K562 (cell line): ENCODE data around the gene PODXL2. TPM values are rescaled to one million over a fixed set of nuclear protein-coding genes. Genes with fewer than 3 reads are reported as not detected.

ENCODE experiments used
- ATAC-seq: fragments of 200-7000 bp; cut with Tn5 transposase; 3 replicates; pipeline ENCODE4 v1.9.1; 2020; ENCODE audit warnings: moderate library complexity
- BruUV-seq: library from RNA; stranded (reverse); fragments of 400-500 nt; replicated peaks from 2 replicates; lab custom pipeline; 2021; lab: Mats Ljungman, UMichigan
- CTCF ChIA-PET: fragments of 300-600 bp; formaldehyde crosslinking; extraction: SDS; loops from one replicate; lab custom pipeline; 2021; ENCODE audit warnings: low intra/inter-chr PET ratio; lab: Yijun Ruan, JAX
- POLR2A ChIA-PET: fragments of 300-600, 350-650 bp; sonication (Branson Sonifier 250); formaldehyde crosslinking; extraction: SDS; loops from one replicate; lab custom pipeline; 2021; ENCODE audit warnings: antibody characterized with exemption, inconsistent platforms; lab: Yijun Ruan, JAX
- DNase-seq, 4 experiments: peaks; one replicate each; pipeline versions ENCODE4 v3.0.0 to v3.0.0-alpha.2; 2011 to 2018; ENCODE audit warnings: low spot score in 3 of 4, mixed read lengths in 3 of 4; ENCODE audit errors: extremely low read depth in 1 of 4
- FAIRE-seq: peaks from 2 replicates; lab custom pipeline; 2011; peaks lifted over from hg19 to GRCh38; lab: Jason Lieb, UNC
- H2AFZ ChIP-seq: 2 replicates; pipeline ENCODE4 v1.6.0; 2011; ENCODE audit warnings: low read depth, low read length, control low read depth, inconsistent platforms
- H3K27ac ChIP-seq: fragments of 200-600 bp; 3 replicates; pipeline ENCODE4 v1.8.0; 2011; ENCODE audit warnings: low read depth, mild to moderate bottlenecking, control low read depth, inconsistent platforms, low read length, moderate library complexity, mixed read lengths; ENCODE audit errors: extremely low read depth
- H3K27me3 ChIP-seq, 2 experiments: fragments of 300-600 bp in 1 of 2; 2 replicates in 1 of 2; 3 replicates in 1 of 2; pipeline versions ENCODE4 v1.6.0 to v1.8.0; 2011; ENCODE audit warnings: inconsistent platforms in 2 of 2, low read length in 2 of 2, mild to moderate bottlenecking in 1 of 2, mixed read lengths in 1 of 2, moderate library complexity in 1 of 2; ENCODE audit not compliant: control insufficient read depth in 2 of 2, insufficient read depth in 2 of 2
- H3K36me3 ChIP-seq: fragments of 300-600 bp; 3 replicates; pipeline ENCODE4 v1.8.0; 2011; ENCODE audit warnings: mild to moderate bottlenecking, low read length, inconsistent platforms; ENCODE audit not compliant: control insufficient read depth, insufficient read depth
- H3K4me1 ChIP-seq, 2 experiments: fragments of 200-600 bp in 1 of 2; replicated peaks in 1 of 2; 2 replicates in 1 of 2; 3 replicates in 1 of 2; pipeline versions ENCODE4 v1.5.1 to v1.8.0; 2011; ENCODE audit warnings: inconsistent platforms in 2 of 2, low read length in 2 of 2, mild to moderate bottlenecking in 1 of 2, mixed read lengths in 1 of 2, moderate library complexity in 1 of 2; ENCODE audit not compliant: control insufficient read depth in 2 of 2, insufficient read depth in 2 of 2
- H3K4me2 ChIP-seq: 2 replicates; pipeline ENCODE4 v1.6.1; 2011; ENCODE audit warnings: low read length, control low read depth, inconsistent platforms, mixed read lengths; ENCODE audit not compliant: insufficient read depth
- H3K4me3 ChIP-seq: fragments of 200-600 bp; sonication (generic), shearing (Covaris generic); 2 replicates; pipeline ENCODE4 v1.5.1; 2016; ENCODE audit warnings: control low read depth, inconsistent platforms
- H3K79me2 ChIP-seq: fragments of 200-600 bp; 3 replicates; pipeline ENCODE4 v1.8.0; 2011; ENCODE audit warnings: low read length, inconsistent platforms; ENCODE audit not compliant: control insufficient read depth, insufficient read depth
- H3K9ac ChIP-seq, 2 experiments: 2 replicates each; pipeline versions ENCODE4 v1.6.0 to v1.6.1; 2011; ENCODE audit warnings: low read depth in 2 of 2, low read length in 2 of 2, control low read depth in 1 of 2, inconsistent platforms in 1 of 2, mild to moderate bottlenecking in 1 of 2, mixed read lengths in 1 of 2; ENCODE audit not compliant: insufficient read depth in 1 of 2
- H3K9me1 ChIP-seq: one replicate; pipeline ENCODE4 v1.6.0; 2011; ENCODE audit warnings: inconsistent platforms, mild to moderate bottlenecking, low read length, moderate library complexity; ENCODE audit not compliant: control insufficient read depth, insufficient read depth
- H3K9me3 ChIP-seq: replicated peaks from 2 replicates; pipeline ENCODE4 v1.5.1; 2011; ENCODE audit warnings: low read depth, low read length, inconsistent platforms; ENCODE audit not compliant: control insufficient read depth, insufficient read depth
- H4K20me1 ChIP-seq: replicated peaks from 2 replicates; pipeline ENCODE4 v1.6.1; 2011; ENCODE audit warnings: low read length, inconsistent platforms, mixed read lengths; ENCODE audit not compliant: control insufficient read depth, insufficient read depth
- CHD7 ChIP-seq: fragments of 200-600 bp; sonication (generic); IDR thresholded peaks from one replicate; pipeline ENCODE4 v1.6.1; 2012; ENCODE audit warnings: mild to moderate bottlenecking, low read depth, low read length, inconsistent platforms
- GABPB1 ChIP-seq: sonication (generic); formaldehyde crosslinking; IDR thresholded peaks from 2 replicates; pipeline ENCODE4 v1.8.0; 2022; ENCODE audit warnings: mild to moderate bottlenecking, missing genetic modification reagents
- GATAD2B ChIP-seq: fragments of 450-650 bp; IDR thresholded peaks from 2 replicates; pipeline ENCODE4 v1.6.1; 2017; ENCODE audit warnings: mild to moderate bottlenecking, borderline replicate concordance
- HDAC8 ChIP-seq: fragments of 450-650 bp; IDR thresholded peaks from 2 replicates; pipeline ENCODE4 v1.6.1; 2016; ENCODE audit warnings: mild to moderate bottlenecking, missing genetic modification characterization, moderate library complexity, missing compliant biosample characterization
- HMG20B ChIP-seq: fragments of 250-450 bp; sonication (Bioruptor Pico); IDR thresholded peaks from 2 replicates; pipeline ENCODE4 v1.5.0; 2021; ENCODE audit warnings: mild to moderate bottlenecking
- POLR2H ChIP-seq: IDR thresholded peaks from 2 replicates; pipeline ENCODE4 v1.6.1; 2016; ENCODE audit warnings: missing genetic modification characterization, low read depth, mild to moderate bottlenecking, control low read depth, missing compliant biosample characterization, moderate library complexity
- SETDB1 ChIP-seq: IDR thresholded peaks from one replicate; pipeline ENCODE4 v1.6.1; 2012; ENCODE audit warnings: low read length, control low read depth, inconsistent platforms
- SIN3B ChIP-seq: fragments of 450-650 bp; IDR thresholded peaks from 2 replicates; pipeline ENCODE4 v1.6.1; 2017; ENCODE audit warnings: low read depth, mild to moderate bottlenecking, moderate library complexity
- SMAD3 ChIP-seq: fragments of 450-650 bp; formaldehyde crosslinking; conservative IDR thresholded peaks from 2 replicates; pipeline ENCODE4 v1.4.0; 2020; ENCODE audit warnings: mild to moderate bottlenecking
- SMARCC2 ChIP-seq: fragments of 450-650 bp; IDR thresholded peaks from 2 replicates; pipeline ENCODE4 v1.6.1; 2017; ENCODE audit warnings: antibody characterized with exemption, moderate library complexity, mild to moderate bottlenecking, low read depth
- ZC3H4 ChIP-seq: sonication (generic); formaldehyde crosslinking; IDR thresholded peaks from 2 replicates; pipeline ENCODE4 v1.9.0; 2021; ENCODE audit warnings: missing genetic modification reagents, borderline replicate concordance
- ZKSCAN1 ChIP-seq: fragments of 150-350 bp; IDR thresholded peaks from 2 replicates; pipeline ENCODE4 v1.6.1; 2016; ENCODE audit warnings: low read depth, low read length
- WGBS: fragments of 100-300 bp; shearing (Covaris generic); methylation state at CpG from one replicate; pipeline ENCODE4 v1.1.6; 2016; ENCODE audit warnings: low coverage, mixed read lengths; ENCODE audit not compliant: insufficient coverage; ENCODE audit errors: missing lambda C conversion rate; 5-methylcytosine and 5-hydroxymethylcytosine counted together
- in situ Hi-C: fragments of 300-500 bp; cut with MboI; formaldehyde crosslinking; loops from 4 replicates; pipeline ENCODE4 v1.15.0; 2018; ENCODE audit warnings: inconsistent platforms, mixed read lengths
- intact Hi-C: fragments of 100-400 bp; cut with micrococcal nuclease; formaldehyde crosslinking; loops from 2 replicates; pipeline ENCODE4 v1.14.2; 2022
- polyA plus RNA-seq, 8 experiments: library from polyadenylated mRNA; depleted of rRNA in 4 of 8; stranded (reverse) in 5 of 8; unstranded in 3 of 8; fragments of >200 nt; fragmentation: Nextera tagmentation in 2 of 8; fragmentation: Illumina TruSeq in 1 of 8; extraction: Ambion mirVana in 2 of 8; extraction: Trizol in 1 of 8; gene quantifications; 2 replicates each; pipeline versions ENCODE4 v1.2.1 to v1.2.3, GENCODE V29; 2011 to 2014; ENCODE audit warnings: inconsistent platforms in 1 of 8, missing spikeins in 1 of 8
- total RNA-seq, 7 experiments: library from RNA; depleted of rRNA in 6 of 7; stranded (reverse); fragments of >200 nt in 6 of 7; fragmentation: Illumina TruSeq in 2 of 7; extraction: Trizol in 2 of 7; gene quantifications; 2 replicates each; pipeline versions ENCODE4 v1.2.1 to v1.2.3, GENCODE V29; 2011 to 2021; ENCODE audit warnings: low replicate concordance in 1 of 7

The PODXL2 gene
- total and polyA plus RNA-seq, 9 of the 15 experiments (the other 6 are each of a cell fraction or from before 2014, with no cell fraction given) = 0.03 to 52.5 (median 21.9) TPM

GRCh38 chr3:127698286-127698685 lies 69.3 kb downstream of the PODXL2 start:
- CTCF ChIA-PET = no interaction called here
- H3K9ac ChIP-seq = no peak overlapping the region
- peaks cover 3% of the 10 kb centered on the region for H3K9me1 ChIP-seq
- no peak overlapping the region for H3K27ac ChIP-seq
- in situ Hi-C loops = no loop called here
- H3K4me2 ChIP-seq = no peak overlapping the region
- BruUV-seq = no TSS peak
- intact Hi-C loops = loop anchor here (5.0 kb wide), 1 partner anchor 49 kb away; no protein-coding TSS in a partner anchor
- H4K20me1 ChIP-seq = no peaks in the 10 kb centered on the region
- H3K4me1 ChIP-seq = peaks cover 25 to 46% of the 10 kb centered on the region in 2 experiments
- H2AFZ ChIP-seq = peak overlapping the region; percentile 96
- 80% methylated on average over 1 of the region's 3 CpGs for WGBS
- H3K36me3 ChIP-seq = no peaks in the 10 kb centered on the region
- no peak overlapping the region for H3K4me3 ChIP-seq
- POLR2A ChIA-PET = interaction anchor here (0.6 to 1.0 kb wide), 2 partner anchors 18 to 140 kb away, joined by 3 to 4 read pairs; no protein-coding TSS in a partner anchor
- DNase-seq (no peak), ATAC-seq (no peak), FAIRE-seq (no peak)
- 0 out of 5 replicates have a peak, but pooled peaks cover 0 to 5% of the 10 kb centered on the region in 2 experiments for H3K27me3 ChIP-seq
- no peaks in the 10 kb centered on the region for H3K79me2 ChIP-seq
- TF ChIP-seq GATAD2B (no peak), SMAD3 (CRISPR knock-in tag) (no peak), GABPB1 (CRISPR knock-in tag) (no peak), POLR2H (tag) (no peak), ZKSCAN1 (no peak), SMARCC2 (no peak), SETDB1 (no peak), SIN3B (no peak), CHD7 (no peak), HDAC8 (tag) (no peak), ZC3H4 (CRISPR knock-in tag) (no peak), HMG20B (CRISPR knock-in tag) (no peak)
- H3K9me3 ChIP-seq = no peaks in the 10 kb centered on the region
